HepG2 (cell line): ENCODE results near the gene KRTAP1-3. TPM values are rescaled to one million over a fixed set of nuclear protein-coding genes. Genes with fewer than 3 reads are reported as not detected.

ENCODE experiments used
- CBFB ChIP-seq: sonication (generic); formaldehyde crosslinking; IDR thresholded peaks from 2 replicates; pipeline ENCODE4 v1.4.0; 2020; ENCODE audit warnings: missing genetic modification reagents
- CHD4 ChIP-seq: fragments of 200-600 bp; sonication (generic); IDR thresholded peaks from 2 replicates; pipeline ENCODE4 v1.7.0; 2017; ENCODE audit warnings: mild to moderate bottlenecking, low read length, borderline replicate concordance
- DPF2 ChIP-seq: sonication (generic); formaldehyde crosslinking; IDR thresholded peaks from 2 replicates; pipeline ENCODE4 v1.4.0; 2020; ENCODE audit warnings: mild to moderate bottlenecking, low read depth, missing genetic modification reagents, borderline replicate concordance
- EP300 ChIP-seq, 3 experiments: sonication (generic) in 1 of 3; formaldehyde crosslinking in 1 of 3; IDR thresholded peaks; 2 replicates each; pipeline versions ENCODE4 v1.5.1 to v1.6.1; 2011 to 2020; ENCODE audit warnings: low read depth in 2 of 3, low read length in 2 of 3, borderline replicate concordance in 1 of 3, improper control_type of control experiment in 1 of 3, mild to moderate bottlenecking in 1 of 3, missing genetic modification reagents in 1 of 3, moderate library complexity in 1 of 3
- FOXJ3 ChIP-seq: sonication (generic); formaldehyde crosslinking; IDR thresholded peaks from 2 replicates; pipeline ENCODE4 v1.4.0; 2020; ENCODE audit warnings: missing genetic modification reagents, mild to moderate bottlenecking, borderline replicate concordance
- FOXK1 ChIP-seq: sonication (generic); formaldehyde crosslinking; IDR thresholded peaks from 2 replicates; pipeline ENCODE4 v1.4.0; 2020; ENCODE audit warnings: low read depth, missing genetic modification reagents, borderline replicate concordance
- HMG20A ChIP-seq: IDR thresholded peaks from 2 replicates; pipeline ENCODE4 v1.6.1; 2016; ENCODE audit warnings: borderline replicate concordance
- IRF2 ChIP-seq: IDR thresholded peaks from 2 replicates; pipeline ENCODE4 v1.6.1; 2018; ENCODE audit warnings: missing genetic modification reagents, missing compliant biosample characterization
- IRF9 ChIP-seq: sonication (generic); formaldehyde crosslinking; IDR thresholded peaks from 2 replicates; pipeline ENCODE4 v1.8.0; 2022; ENCODE audit warnings: missing genetic modification reagents, mild to moderate bottlenecking, borderline replicate concordance
- ISL2 ChIP-seq: sonication (generic); formaldehyde crosslinking; IDR thresholded peaks from 2 replicates; pipeline ENCODE4 v1.5.0; 2020; ENCODE audit warnings: missing genetic modification reagents
- KAT8 ChIP-seq: IDR thresholded peaks from 2 replicates; pipeline ENCODE4 v1.6.1; 2016; ENCODE audit warnings: missing genetic modification reagents, missing compliant biosample characterization
- MED1 ChIP-seq: sonication (generic); formaldehyde crosslinking; IDR thresholded peaks from 2 replicates; pipeline ENCODE4 v1.4.0; 2020; ENCODE audit warnings: missing genetic modification reagents
- NFATC3 ChIP-seq: sonication (generic); formaldehyde crosslinking; IDR thresholded peaks from 2 replicates; pipeline ENCODE4 v1.5.1; 2020; ENCODE audit warnings: mild to moderate bottlenecking, missing genetic modification reagents
- NONO ChIP-seq, 2 experiments: fragments of 450-650 bp in 1 of 2; sonication (generic) in 1 of 2; formaldehyde crosslinking in 1 of 2; IDR thresholded peaks in 1 of 2; conservative IDR thresholded peaks in 1 of 2; 2 replicates each; pipeline versions ENCODE4 v1.6.1 to v1.8.0; 2017 to 2022; ENCODE audit warnings: mild to moderate bottlenecking in 1 of 2, missing genetic modification reagents in 1 of 2, moderate library complexity in 1 of 2
- NR2F1 ChIP-seq, 2 experiments: fragments of 450-650 bp in 1 of 2; formaldehyde crosslinking in 1 of 2; IDR thresholded peaks; 2 replicates each; pipeline versions ENCODE4 v1.5.0 to v1.6.1; 2016 to 2020; ENCODE audit warnings: mild to moderate bottlenecking in 1 of 2, missing compliant biosample characterization in 1 of 2, missing genetic modification reagents in 1 of 2, moderate library complexity in 1 of 2
- ONECUT2 ChIP-seq: sonication (generic); formaldehyde crosslinking; IDR thresholded peaks from 2 replicates; pipeline ENCODE4 v1.4.0; 2020; ENCODE audit warnings: missing genetic modification reagents
- RAD21 ChIP-seq: fragments of 450-650 bp; formaldehyde crosslinking; IDR thresholded peaks from 2 replicates; pipeline ENCODE4 v1.5.0; 2020; ENCODE audit warnings: mild to moderate bottlenecking
- SATB2 ChIP-seq: sonication (generic); formaldehyde crosslinking; IDR thresholded peaks from 2 replicates; pipeline ENCODE4 v1.5.0; 2020; ENCODE audit warnings: missing genetic modification reagents
- SIN3B ChIP-seq: fragments of 150-350 bp; IDR thresholded peaks from 2 replicates; pipeline ENCODE4 v1.6.1; 2014; ENCODE audit warnings: low read length
- SKI ChIP-seq: fragments of 450-650 bp; IDR thresholded peaks from one replicate; pipeline ENCODE4 v1.6.1; 2018; ENCODE audit warnings: mild to moderate bottlenecking; ENCODE audit not compliant: partially characterized antibody
- SMARCC2 ChIP-seq: fragments of 450-650 bp; IDR thresholded peaks from 2 replicates; pipeline ENCODE4 v1.6.1; 2017; ENCODE audit warnings: antibody characterized with exemption, mild to moderate bottlenecking
- SOX5 ChIP-seq: IDR thresholded peaks from 2 replicates; pipeline ENCODE4 v1.6.1; 2016; ENCODE audit warnings: borderline replicate concordance
- THYN1 ChIP-seq: sonication (generic); formaldehyde crosslinking; IDR thresholded peaks from 2 replicates; pipeline ENCODE4 v1.8.1; 2023; ENCODE audit warnings: low read depth, mild to moderate bottlenecking, moderate library complexity, missing genetic modification reagents, borderline replicate concordance
- ZGPAT ChIP-seq: IDR thresholded peaks from 2 replicates; pipeline ENCODE4 v1.6.1; 2016; ENCODE audit warnings: mild to moderate bottlenecking
- ZNF317 ChIP-seq: sonication (generic); formaldehyde crosslinking; IDR thresholded peaks from 2 replicates; pipeline ENCODE4 v1.5.0; 2020; ENCODE audit warnings: mild to moderate bottlenecking, missing genetic modification reagents
- ZNF329 ChIP-seq: sonication (generic); formaldehyde crosslinking; IDR thresholded peaks from 2 replicates; pipeline ENCODE4 v1.9.0; 2021; ENCODE audit warnings: low read depth, mild to moderate bottlenecking, missing genetic modification reagents
- ZNF331 ChIP-seq: sonication (generic); formaldehyde crosslinking; IDR thresholded peaks from 2 replicates; pipeline ENCODE4 v1.4.0; 2020; ENCODE audit warnings: missing genetic modification reagents
- ZNF644 ChIP-seq: IDR thresholded peaks from 2 replicates; pipeline ENCODE4 v1.6.1; 2016; ENCODE audit warnings: low read depth
- ZNF652 ChIP-seq: IDR thresholded peaks from 2 replicates; pipeline ENCODE4 v1.6.1; 2016; ENCODE audit warnings: low read depth, borderline replicate concordance
- ZSCAN9 ChIP-seq: IDR thresholded peaks from 2 replicates; pipeline ENCODE4 v1.6.1; 2016; ENCODE audit warnings: borderline replicate concordance
- polyA plus RNA-seq, 8 experiments: library from polyadenylated mRNA; depleted of rRNA in 3 of 8; stranded (reverse) in 7 of 8; unstranded in 1 of 8; fragments of >200 nt; fragmentation: Illumina TruSeq in 4 of 8; extraction: Trizol in 4 of 8; gene quantifications; 2 replicates each; pipeline versions ENCODE4 v1.2.1 to v1.2.3, GENCODE V29; 2011 to 2016; ENCODE audit warnings: low read depth in 4 of 8, missing spikeins in 1 of 8, mixed read lengths in 1 of 8; ENCODE audit not compliant: insufficient read depth in 1 of 8
- total RNA-seq, 5 experiments: library from RNA; depleted of rRNA; stranded (reverse); fragments of >200 nt; fragmentation: Illumina TruSeq; extraction: Trizol; gene quantifications; 2 replicates each; pipeline ENCODE4 v1.2.3, GENCODE V29; 2016; ENCODE audit warnings: low read depth in 1 of 5

Gene KRTAP1-3
- total and polyA plus RNA-seq, 2 of the 13 experiments (the other 11 are each of a cell fraction or from before 2014, with no cell fraction given): not detected

- TF ChIP-seq IRF9 (CRISPR knock-in tag) (no peak), ZNF644 (CRISPR knock-in tag) (peak; percentile 32; the same call in 1 of the 2 replicates), SATB2 (CRISPR knock-in tag) (peak; percentile 95), ISL2 (CRISPR knock-in tag) (peak; percentile 97), FOXJ3 (CRISPR knock-in tag) (peak; percentile 91), ZSCAN9 (CRISPR knock-in tag) (peak; percentile 53; the same call in 1 of the 2 replicates), THYN1 (CRISPR knock-in tag) (no peak), KAT8 (CRISPR knock-in tag) (peak; percentile 63), ZNF331 (peak; percentile 38; the same call in 1 of the 2 replicates), NFATC3 (CRISPR knock-in tag) (no peak), ZGPAT (peak; percentile 64), HMG20A (CRISPR knock-in tag) (peak; percentile 96; the same call in 1 of the 2 replicates), SIN3B (0 out of 2 replicates have a peak, but pooled peaks have one; percentile 43), NR2F1 (CRISPR knock-in tag; IDR thresholded peaks at IDR 0.05) (peak in 1 of 2 experiments; percentile 55; a peak in 2 of 4 replicates), DPF2 (CRISPR knock-in tag) (peak; percentile 66; the same call in 1 of the 2 replicates), MED1 (peak; percentile 89), RAD21 (CRISPR knock-in tag) (no peak), ZNF652 (CRISPR knock-in tag) (0 out of 2 replicates have a peak, but pooled peaks have one; percentile 36), FOXK1 (CRISPR knock-in tag) (peak; percentile 37; the same call in 1 of the 2 replicates), SKI (peak; percentile 20), ZNF329 (no peak), SOX5 (peak; percentile 100), ZNF317 (CRISPR knock-in tag) (0 out of 2 replicates have a peak, but pooled peaks have one; percentile 25), NONO (IDR thresholded peaks at IDR 0.05) (no peak), NONO (CRISPR knock-in tag; conservative IDR thresholded peaks at IDR 0.05) (0 out of 2 replicates have a peak, but pooled peaks have one; percentile 12), EP300 (IDR thresholded peaks at IDR 0.05; ENCODE audit: low read depth in 2 of 2, low read length in 2 of 2) (peak; percentile 38 to 97; a peak in 3 of 4 replicates), EP300 (CRISPR knock-in tag; IDR thresholded peaks at IDR 0.05; ENCODE audit: borderline replicate concordance) (peak; percentile 90), IRF2 (peak; percentile 78; the same call in 1 of the 2 replicates), CBFB (peak; percentile 83; the same call in 1 of the 2 replicates), ONECUT2 (CRISPR knock-in tag) (peak; percentile 32; the same call in 1 of the 2 replicates), SMARCC2 (peak; percentile 78; the same call in 1 of the 2 replicates), CHD4 (peak; percentile 83; the same call in 1 of the 2 replicates)
Observed at GRCh38 chr17:41009301-41009760, 25.3 kb downstream of the KRTAP1-3 start (continued).
